Prostate gland (tissue), 2 donors: Measurements from ENCODE around the gene SSR3.

ENCODE experiments used
- CTCF ChIP-seq, 4 experiments: fragments of 200-600 bp in 2 of 4; fragments of 450-650 bp in 2 of 4; sonication (generic) in 2 of 4; IDR thresholded peaks; 1 replicate in 3 of 4; 2 replicates in 1 of 4; pipeline ENCODE4 v1.5.1; 2016 to 2019; ENCODE audit warnings: antibody characterized with exemption in 4 of 4, mild to moderate bottlenecking in 2 of 4, moderate library complexity in 2 of 4
- POLR2AphosphoS5 ChIP-seq: sonication (generic); formaldehyde crosslinking; IDR thresholded peaks from one replicate; pipeline ENCODE4 v1.6.1; 2017; ENCODE audit warnings: antibody characterized with exemption

GRCh38 chr3:156539802-156540201 lies 15.1 kb downstream of the SSR3 start:
- TF ChIP-seq POLR2AphosphoS5 (no peak), CTCF (IDR thresholded peaks at IDR 0.05) (no peak)
